Stimulated activated CD8-positive, alpha-beta memory T cell treated with anti-CD3 and anti-CD28 coated beads, Interleukin-15, amount 100 ng/mL, for 24 hours (primary cell): ENCODE results near the gene ATOH1.

ENCODE experiments used
- DNase-seq: peaks from one replicate; pipeline ENCODE4 v3.0.0-alpha.2; 2020; ENCODE audit warnings: low read depth

The ATOH1 gene, protein sequence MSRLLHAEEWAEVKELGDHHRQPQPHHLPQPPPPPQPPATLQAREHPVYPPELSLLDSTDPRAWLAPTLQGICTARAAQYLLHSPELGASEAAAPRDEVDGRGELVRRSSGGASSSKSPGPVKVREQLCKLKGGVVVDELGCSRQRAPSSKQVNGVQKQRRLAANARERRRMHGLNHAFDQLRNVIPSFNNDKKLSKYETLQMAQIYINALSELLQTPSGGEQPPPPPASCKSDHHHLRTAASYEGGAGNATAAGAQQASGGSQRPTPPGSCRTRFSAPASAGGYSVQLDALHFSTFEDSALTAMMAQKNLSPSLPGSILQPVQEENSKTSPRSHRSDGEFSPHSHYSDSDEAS

DNA sequence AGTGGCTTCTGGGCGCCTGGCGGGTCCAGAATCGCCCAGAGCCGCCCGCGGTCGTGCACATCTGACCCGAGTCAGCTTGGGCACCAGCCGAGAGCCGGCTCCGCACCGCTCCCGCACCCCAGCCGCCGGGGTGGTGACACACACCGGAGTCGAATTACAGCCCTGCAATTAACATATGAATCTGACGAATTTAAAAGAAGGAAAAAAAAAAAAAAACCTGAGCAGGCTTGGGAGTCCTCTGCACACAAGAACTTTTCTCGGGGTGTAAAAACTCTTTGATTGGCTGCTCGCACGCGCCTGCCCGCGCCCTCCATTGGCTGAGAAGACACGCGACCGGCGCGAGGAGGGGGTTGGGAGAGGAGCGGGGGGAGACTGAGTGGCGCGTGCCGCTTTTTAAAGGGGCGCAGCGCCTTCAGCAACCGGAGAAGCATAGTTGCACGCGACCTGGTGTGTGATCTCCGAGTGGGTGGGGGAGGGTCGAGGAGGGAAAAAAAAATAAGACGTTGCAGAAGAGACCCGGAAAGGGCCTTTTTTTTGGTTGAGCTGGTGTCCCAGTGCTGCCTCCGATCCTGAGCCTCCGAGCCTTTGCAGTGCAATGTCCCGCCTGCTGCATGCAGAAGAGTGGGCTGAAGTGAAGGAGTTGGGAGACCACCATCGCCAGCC is at the start of gene ATOH1:
Gene ATOH1 (plus strand): TSS at position 422 of the 663 bp plus-strand sequence. CDS start 174 bp downstream, at position 596.
- no peak for DNase-seq

DNA sequence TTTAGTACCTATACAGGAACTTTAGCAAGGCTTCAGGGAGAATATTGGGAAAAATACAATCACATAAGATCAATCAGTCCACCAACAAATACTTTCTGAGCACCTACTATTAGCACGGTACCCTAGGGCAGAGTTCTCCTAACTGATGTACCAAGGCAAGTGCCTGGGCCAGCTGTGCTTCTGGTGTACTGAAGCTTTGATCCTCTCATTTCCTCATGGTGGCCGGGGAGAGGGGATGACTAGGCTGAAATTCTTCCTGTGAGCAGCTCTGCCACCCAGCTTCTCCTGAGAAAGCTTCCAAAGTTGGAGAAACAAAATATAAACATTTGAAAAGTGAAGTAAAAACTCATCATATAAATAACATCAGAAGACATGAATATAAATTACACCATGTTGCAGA is 49.3 kb upstream of the ATOH1 start:
- DNase-seq = no peak

DNA sequence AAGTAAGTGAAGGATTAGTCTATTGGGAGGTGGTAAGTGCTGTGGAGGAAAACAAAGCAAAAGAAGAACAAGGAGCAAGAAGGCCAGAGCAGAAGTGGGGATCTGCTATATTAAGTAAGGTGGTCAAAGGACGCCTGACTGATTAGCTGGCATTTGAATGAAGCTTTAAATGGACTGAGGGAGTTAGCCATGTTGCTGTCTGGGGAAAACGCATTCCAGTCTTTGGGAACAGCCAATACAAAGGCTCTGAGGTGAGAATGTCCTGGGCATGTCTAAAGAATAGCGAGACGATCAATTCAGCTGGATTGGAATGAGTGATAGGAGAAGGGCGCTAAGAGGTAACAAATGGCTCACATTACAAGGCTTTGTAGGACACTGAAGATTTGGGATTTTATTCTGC is 48.5 kb upstream of the ATOH1 start:
- DNase-seq = no peak

DNA sequence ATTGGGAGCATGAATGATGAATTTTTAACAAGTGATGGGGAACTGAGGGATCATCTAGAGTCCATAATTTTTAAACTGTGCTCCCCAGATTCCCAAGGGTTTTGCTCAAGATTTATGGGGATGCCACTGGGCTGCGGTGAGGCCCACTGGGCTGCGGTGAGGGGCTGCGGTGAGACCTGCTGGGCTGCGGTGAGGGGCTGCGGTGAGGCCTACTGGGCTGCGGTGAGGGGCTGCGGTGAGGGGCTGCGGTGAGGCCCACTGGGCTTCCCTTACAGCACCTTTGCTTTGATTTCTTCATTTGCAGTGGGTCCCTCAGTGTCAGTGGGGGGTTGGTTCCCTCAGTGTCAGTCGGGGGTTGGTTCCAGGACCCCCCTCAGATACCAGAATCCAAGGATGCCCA is 47.4 kb upstream of the ATOH1 start:
- no peak for DNase-seq

DNA sequence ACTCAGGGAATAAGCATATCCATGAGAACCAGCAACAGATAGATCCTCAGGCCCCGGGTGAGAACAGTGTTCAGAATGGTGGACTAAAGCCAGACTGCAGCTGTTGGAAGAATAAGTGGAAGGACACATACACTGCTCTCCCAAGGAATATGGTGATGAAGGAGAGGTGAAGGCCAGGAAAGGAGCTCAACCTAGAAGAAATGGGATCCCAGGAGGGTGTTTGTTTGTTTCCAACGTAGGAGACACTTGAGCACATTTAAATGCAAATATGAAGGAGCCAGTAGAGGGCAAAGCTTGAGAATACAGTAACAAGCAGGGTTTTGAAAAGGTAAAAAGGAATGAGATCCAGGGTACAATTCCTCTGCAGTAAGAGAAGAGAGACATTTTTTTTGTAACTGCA is 42.4 kb upstream of the ATOH1 start:
- DNase-seq = no peak

DNA sequence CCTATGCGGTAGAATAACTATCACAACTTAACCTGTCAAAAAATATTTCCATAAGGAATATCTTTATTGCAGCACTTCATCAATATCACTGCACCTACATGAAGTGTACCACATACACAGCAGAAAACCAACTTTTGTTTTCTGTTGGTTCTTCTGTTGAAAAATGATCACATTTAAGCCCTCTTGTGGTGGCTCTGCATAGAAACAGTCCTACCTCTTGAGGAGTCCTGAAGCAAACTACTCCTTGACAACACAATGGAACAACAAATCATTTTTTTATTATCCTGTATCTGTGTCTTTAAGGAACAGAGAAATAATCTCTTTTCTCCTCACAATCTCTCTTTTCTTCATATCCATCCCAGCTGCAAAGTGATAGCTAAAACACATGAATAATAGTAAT is 39.8 kb upstream of the ATOH1 start:
- no peak for DNase-seq

DNA sequence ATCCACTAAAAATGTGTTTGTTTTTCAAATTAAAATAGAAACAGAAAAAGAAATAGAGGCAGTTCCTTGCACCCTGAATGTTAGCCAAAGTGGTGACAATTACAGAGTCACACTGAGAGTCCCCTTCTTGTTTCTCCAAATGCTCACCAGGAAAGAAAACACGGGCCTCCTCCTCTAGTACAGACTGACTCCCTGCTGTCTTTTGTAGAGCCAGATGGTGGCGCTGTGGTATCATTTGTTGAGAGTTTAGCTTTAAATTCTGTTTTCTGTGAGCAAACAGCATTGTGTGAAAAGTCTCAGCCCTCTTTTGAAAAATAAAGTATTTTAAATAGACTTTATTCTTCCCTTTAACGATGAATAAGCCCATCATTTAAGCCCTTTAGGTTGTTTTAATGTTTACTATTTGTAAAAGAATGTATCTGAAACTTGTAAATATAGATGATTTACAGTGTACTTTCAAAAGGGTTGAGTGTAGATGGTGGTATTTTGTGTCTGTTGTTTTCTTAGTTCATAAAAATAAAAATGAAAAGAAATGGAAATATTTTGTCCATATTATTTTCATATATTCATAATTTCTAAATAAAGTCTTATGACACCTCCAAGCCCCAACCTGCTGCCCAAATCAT is 36.9 kb upstream of the ATOH1 start:
- DNase-seq = no peak

DNA sequence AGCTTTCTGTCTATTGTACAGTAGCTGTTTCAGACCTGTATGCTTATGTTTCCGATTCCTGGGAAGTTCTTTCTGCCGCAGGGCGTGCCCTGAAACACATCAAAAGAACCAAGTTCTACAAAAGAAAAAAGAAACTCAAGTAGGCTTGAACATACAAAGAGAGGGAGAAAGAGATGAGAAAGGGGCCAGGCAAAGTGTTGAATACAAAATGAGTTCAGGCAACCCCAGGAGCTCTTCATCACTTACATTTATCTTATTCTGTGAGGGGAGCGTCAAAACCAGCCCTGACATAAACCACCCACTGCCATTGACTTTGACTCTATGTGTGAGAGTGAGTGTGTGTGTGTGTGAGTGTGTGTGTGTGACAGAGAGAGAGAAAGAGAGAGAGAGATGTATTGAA is 26.5 kb upstream of the ATOH1 start:
- no peak for DNase-seq

DNA sequence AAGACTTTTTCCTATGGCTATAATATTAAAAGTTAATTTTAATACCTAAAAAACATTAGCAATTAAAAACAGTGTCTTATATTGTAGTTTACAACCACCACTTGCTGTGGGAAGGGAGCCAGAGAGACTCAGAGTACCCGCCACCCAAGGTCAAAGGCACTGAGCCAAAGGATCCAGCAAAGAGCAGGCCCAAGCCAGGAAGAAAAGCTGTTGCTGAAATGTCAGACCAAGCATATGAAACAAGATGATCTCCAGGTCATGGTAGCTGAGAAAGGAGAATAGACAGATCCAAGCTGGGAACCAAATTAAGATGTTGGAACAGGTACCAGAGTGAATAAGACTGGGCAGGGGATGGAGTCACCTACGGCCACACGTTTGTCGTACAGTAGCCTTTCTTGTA is 18.8 kb upstream of the ATOH1 start:
- DNase-seq = no peak

DNA sequence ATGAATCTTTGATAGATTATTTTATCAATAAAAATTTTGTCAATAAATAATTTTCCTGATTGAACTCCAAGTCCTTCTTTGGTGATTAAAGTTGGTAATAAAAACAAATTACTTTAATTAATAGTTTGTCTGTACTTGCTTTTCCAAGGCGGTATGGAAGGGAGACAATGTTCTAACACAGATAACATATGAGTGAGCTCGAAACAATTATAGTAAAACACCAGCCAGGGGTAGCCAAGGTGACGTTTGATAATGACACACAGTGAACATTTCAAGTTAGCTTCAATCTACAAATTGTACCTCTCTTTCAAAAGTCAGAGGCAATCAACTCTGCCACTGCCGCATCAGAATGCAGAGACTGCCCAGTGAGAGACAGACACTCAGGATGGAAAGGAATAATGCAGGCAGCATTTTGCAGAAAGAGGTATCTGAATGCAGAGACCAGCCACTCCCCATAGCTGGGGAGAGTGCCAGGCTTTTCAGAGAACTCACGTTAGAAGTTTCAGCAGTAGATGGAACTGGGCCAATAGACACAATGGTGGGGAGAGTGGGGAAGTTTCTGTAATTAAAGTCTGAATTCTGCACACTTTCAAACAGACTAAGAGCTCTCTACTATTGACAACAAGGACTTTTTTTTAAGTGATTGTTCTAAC is 18.1 kb upstream of the ATOH1 start:
- DNase-seq = no peak

DNA sequence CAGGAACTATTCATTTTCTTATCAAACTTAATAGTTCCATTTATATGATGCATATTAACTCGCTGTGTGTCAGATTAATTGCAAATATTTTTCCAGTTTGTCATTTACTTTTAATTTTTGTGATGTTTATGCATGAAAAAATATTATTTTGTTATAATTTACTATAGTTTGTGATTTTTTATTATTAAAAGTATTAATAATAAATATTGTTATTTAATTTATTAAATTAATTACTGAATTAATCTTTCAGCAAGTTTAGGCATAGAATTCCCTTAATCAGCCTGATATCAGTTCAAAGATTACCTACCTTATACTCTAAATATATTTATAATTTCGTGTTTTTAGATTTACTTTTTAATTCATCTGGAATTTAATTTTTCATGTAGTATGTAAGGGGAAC is 15.5 kb upstream of the ATOH1 start:
- DNase-seq = no peak

DNA sequence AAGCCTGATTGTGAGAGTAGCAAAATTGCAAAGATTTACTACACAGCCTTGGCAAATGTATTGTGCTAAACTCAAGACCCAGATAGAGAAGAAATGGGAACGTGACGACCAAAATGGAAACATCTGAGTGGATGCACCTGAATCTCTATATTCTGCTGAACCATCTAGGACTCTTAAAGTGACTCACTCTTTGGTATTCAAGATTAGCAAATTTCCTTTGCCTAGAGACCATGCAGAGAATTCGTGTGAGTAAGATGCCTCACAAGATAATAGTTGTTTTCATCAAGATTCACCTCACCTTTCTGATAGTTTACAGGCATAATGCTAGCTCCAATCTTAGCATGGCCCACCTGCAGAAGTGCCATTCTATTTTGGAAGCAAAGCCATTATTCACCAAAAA is 14.4 kb upstream of the ATOH1 start:
- DNase-seq = no peak

DNA sequence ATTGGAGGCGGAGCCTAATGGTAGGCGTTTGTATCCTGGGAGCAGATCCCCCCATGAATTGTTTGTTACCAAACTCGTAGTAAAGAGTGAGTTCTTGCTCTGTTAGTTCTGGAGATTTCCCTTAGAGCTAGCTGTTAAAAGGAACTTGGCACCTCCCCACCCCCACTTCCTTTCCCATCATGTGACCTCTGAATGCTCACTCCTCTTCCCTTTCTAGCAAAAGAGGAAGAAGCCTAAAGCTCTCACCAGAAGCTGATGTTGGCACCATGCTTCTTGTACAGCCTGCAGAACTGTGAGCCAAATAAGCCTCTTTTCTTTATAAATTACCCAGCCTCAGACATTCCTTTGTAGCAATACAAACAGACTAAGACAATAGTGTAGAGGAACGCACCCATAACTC is 13.8 kb upstream of the ATOH1 start:
- no peak for DNase-seq

DNA sequence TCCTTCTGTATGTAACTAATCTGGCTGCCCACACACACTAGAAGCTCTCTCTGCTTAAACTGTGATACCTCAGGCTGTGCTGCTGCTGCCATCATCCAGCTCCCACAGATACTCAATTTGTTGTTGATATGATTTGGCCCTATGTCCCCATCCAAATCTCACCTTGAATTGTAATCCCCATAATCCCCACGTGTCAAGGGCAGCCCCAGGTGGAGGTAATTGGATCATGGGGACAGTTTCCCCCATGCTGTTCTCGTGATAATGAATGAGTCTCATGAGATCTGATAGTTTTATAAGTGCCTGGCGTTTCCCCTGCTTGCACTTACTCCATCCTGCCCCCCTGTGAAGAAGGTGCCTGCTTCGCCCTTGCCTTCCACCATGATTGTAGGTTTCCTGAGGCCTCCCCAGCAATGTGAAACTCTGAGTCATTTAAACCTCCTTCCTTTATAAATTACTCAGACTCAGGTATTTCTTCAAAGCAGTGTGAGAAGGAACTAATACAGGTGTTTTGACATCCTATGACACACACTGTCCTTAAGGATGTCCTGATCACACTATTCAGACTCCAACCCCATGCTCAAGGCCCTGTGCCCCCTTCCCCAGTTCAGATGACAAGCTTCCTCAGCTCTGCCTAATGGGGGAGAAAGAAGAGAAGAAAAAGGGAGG is 2.9 kb upstream of the ATOH1 start:
- no peak for DNase-seq

DNA sequence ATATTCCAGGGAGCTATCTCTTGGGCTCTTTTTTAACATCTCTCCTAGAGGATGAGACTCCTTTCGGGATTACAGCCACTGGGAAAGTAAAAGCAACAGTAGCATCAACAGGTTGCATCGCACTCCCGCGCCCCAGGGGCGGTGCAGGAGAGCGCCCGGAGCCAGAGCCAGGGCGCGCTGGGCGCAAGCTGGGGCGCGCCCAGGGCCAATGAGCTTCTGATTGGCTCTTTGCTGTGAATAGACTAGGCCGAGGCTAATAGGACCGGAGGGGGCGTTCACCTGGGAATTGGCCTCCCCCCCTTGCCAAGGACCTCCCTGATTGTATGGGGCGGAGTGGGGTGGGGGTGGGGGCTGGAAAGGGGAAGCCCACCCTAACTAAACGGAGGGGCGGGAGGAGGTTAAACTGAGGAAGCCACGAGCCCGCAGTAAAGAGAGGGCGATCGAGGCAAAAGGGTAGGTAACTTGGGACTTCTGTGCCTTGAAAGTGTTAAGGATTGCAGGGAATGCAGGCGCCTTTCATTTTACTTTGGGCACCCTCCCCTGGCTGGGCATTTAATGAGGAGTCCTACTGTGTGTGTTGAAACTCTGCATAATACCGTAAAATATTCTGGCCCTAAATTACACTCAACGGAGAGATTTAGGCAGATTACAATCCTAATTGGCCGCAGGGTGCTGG is 1.1 kb upstream of the ATOH1 start:
- no peak for DNase-seq

DNA sequence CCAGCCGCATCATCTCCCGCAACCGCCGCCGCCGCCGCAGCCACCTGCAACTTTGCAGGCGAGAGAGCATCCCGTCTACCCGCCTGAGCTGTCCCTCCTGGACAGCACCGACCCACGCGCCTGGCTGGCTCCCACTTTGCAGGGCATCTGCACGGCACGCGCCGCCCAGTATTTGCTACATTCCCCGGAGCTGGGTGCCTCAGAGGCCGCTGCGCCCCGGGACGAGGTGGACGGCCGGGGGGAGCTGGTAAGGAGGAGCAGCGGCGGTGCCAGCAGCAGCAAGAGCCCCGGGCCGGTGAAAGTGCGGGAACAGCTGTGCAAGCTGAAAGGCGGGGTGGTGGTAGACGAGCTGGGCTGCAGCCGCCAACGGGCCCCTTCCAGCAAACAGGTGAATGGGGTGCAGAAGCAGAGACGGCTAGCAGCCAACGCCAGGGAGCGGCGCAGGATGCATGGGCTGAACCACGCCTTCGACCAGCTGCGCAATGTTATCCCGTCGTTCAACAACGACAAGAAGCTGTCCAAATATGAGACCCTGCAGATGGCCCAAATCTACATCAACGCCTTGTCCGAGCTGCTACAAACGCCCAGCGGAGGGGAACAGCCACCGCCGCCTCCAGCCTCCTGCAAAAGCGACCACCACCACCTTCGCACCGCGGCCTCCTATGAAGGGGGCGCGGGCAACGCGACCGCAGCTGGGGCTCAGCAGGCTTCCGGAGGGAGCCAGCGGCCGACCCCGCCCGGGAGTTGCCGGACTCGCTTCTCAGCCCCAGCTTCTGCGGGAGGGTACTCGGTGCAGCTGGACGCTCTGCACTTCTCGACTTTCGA is 654 bp downstream of the ATOH1 start:
- DNase-seq = no peak

DNA sequence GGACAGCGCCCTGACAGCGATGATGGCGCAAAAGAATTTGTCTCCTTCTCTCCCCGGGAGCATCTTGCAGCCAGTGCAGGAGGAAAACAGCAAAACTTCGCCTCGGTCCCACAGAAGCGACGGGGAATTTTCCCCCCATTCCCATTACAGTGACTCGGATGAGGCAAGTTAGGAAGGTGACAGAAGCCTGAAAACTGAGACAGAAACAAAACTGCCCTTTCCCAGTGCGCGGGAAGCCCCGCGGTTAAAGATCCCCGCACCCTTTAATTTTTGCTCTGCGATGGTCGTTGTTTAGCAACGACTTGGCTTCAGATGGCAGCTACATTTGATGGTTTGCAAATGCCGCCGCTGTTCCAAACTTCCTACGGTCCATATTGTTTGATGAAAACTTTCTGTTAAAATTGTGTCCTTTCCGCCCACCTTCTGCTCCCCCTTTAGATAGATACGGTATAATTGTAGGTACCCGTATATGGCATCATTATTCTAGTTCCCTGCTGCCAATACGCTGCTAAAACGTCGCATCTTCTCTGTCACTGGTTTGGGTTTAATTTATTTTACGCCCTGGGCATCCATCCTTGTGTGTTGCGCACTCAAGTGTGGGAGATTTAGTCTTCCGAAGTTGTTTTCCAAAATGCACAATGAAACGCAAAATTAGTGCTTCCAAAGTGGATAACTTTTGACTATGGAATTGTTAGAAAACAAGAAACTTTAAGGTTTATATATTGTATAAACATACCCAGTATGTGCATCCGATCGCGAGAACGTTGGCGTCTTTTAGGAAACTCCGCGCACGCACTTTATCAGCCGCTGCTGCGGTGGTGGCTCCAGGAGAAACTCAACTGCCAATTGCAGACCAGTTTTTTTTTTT is 1.5 kb downstream of the ATOH1 start:
- no peak for DNase-seq

DNA sequence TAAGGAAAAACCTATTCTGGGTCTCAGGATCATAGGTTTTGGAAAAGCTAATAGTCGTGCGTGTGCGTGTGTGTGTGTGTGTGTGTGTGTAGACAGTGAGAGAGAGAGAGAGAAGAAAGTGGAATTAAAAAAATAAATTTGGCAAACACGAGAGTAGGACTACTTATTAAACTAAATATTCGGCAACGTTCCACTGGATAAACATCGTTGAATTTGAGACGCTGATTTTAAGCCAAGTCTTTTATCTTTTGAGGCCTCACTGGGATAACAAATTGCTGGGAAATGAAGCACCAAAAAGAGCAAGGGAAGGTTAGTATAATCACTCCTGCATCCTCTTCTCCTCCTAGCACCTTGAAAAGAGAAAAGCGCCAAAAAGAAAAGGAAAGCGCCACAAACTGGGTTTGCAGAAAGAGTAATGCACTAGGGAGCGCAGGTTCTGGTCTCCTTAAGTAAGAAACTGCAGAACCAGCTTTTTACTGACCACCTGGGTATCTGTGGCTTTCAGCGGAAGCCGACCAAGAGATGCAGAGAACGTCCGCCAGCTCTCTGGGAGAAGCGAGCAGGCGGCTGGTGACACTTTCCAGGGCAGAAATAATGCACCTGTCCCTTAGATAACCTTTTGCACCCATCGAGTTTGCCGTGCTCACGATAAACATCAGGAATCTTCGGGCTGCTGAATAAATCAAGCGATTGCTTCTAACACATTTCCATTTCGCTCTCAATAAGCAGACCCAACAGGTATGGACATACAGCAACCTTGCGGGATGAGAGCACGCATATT is 3.4 kb downstream of the ATOH1 start:
- DNase-seq = no peak
